Cardiac muscle cell (in vitro differentiated cells and primary cell): Measurements from ENCODE around the gene IL32. TPM values are rescaled to one million over a fixed set of nuclear protein-coding genes. Genes with fewer than 3 reads are reported as not detected.

Experiments used
- DNase-seq, 2 donors: peaks; one replicate each; pipeline versions ENCODE4 v3.0.0 to v3.0.0-alpha.2; 2010 to 2017; ENCODE audit warnings: low read depth in 1 of 2, low spot score in 1 of 2
- H3K27ac ChIP-seq: fragments of 200-600 bp; sonication (generic); 2 replicates; pipeline ENCODE4 v1.5.1; 2016
- H3K27me3 ChIP-seq: fragments of 200-600 bp; sonication (generic); 2 replicates; pipeline ENCODE4 v1.6.0; 2016; ENCODE audit warnings: control low read depth
- H3K36me3 ChIP-seq: fragments of 200-600 bp; sonication (generic); 2 replicates; pipeline ENCODE4 v1.5.1; 2016; ENCODE audit warnings: control low read depth
- H3K4me1 ChIP-seq: fragments of 200-600 bp; sonication (generic); 2 replicates; pipeline ENCODE4 v1.8.1; 2017; ENCODE audit warnings: low read depth, mild to moderate bottlenecking, mixed run types
- H3K4me3 ChIP-seq: fragments of 200-600 bp; sonication (generic); 2 replicates; pipeline ENCODE4 v1.5.1; 2016; ENCODE audit warnings: mild to moderate bottlenecking
- H3K9me3 ChIP-seq: fragments of 200-600 bp; sonication (generic); 2 replicates; pipeline ENCODE4 v1.5.1; 2017; ENCODE audit warnings: low read depth, mild to moderate bottlenecking, control low read depth
- polyA plus RNA-seq: library from polyadenylated mRNA; unstranded; fragments of >200 nt; fragmentation: Nextera tagmentation; extraction: Ambion mirVana; gene quantifications from 2 replicates; pipeline ENCODE4 v1.2.1, GENCODE V29; 2016
- total RNA-seq: library from RNA; depleted of rRNA; stranded (reverse); fragments of >200 nt; gene quantifications from 2 replicates; pipeline ENCODE4 v1.2.3, GENCODE V29; 2016
- TF ChIP-seq, protein P1 (sequence below): IDR thresholded peaks from 2 replicates; pipeline ENCODE4 v1.5.1; 2012; ENCODE audit warnings: low read depth, mild to moderate bottlenecking, low read length

Gene IL32
- total and polyA plus RNA-seq, 2 experiments from 2014 or later = 0.35 to 0.66 TPM

GRCh38 chr16:3020247-3020603, 45.2 kb upstream of the IL32 start, which contains the start of gene TNFRSF12A:
TSS of gene TNFRSF12A (plus strand) at chr16:3020368. CDS start at chr16:3020398, 30 bp downstream.
- peak within 1 kb of the TSS; percentile 97 for H3K27ac ChIP-seq

DNA sequence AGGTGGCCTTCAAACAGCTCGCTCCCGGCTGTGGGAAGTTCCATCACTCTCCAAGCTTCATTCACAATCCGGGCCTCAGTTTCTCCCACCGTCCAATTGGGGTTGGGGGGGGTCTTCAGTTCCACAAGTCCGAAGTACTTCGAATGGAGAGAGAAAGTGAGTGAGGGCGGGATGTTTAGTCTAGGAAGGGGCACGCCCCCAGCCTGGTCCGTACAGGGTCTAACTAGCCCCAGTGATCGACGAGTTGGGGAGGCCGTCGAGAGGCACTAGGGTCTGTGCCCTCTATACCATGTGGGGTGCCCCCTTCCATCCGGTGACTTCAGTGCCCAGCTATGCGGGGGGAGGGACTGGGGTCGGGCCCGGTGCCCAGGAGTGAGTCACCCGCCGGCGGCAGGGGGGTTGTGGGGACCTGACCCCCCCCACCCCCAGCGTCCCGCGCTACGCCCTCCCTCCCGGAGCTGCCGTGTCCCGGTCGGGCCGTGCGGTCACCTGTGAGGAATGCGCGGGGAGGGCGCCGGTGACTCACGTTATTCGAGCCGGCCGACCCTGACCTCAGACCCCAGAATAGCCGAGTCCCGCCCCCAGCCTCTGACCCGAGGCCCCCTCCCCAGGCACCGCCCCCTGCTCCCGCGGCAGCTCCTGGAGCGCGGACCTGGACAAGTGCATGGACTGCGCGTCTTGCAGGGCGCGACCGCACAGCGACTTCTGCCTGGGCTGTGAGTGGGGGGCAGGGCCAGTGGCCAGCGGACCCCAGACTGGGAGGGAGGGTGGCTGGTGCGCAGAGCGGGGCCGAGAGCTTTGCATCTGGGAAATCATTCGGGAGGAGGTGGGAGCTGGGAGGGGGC, 44.6 kb upstream of the IL32 start:
- Histone ChIP-seq H3K4me1 (peaks cover 22% of the 10 kb centered on the region), H3K27me3 (no peaks in the 10 kb centered on the region), H3K27ac (peak overlapping the region; percentile 97), H3K9me3 (no peaks in the 10 kb centered on the region), H3K4me3 (peak overlapping the region; percentile 74), H3K36me3 (no peaks in the 10 kb centered on the region)
- DNase-seq = peak; percentile 86 to 92
- TF ChIP-seq, protein P1, sequence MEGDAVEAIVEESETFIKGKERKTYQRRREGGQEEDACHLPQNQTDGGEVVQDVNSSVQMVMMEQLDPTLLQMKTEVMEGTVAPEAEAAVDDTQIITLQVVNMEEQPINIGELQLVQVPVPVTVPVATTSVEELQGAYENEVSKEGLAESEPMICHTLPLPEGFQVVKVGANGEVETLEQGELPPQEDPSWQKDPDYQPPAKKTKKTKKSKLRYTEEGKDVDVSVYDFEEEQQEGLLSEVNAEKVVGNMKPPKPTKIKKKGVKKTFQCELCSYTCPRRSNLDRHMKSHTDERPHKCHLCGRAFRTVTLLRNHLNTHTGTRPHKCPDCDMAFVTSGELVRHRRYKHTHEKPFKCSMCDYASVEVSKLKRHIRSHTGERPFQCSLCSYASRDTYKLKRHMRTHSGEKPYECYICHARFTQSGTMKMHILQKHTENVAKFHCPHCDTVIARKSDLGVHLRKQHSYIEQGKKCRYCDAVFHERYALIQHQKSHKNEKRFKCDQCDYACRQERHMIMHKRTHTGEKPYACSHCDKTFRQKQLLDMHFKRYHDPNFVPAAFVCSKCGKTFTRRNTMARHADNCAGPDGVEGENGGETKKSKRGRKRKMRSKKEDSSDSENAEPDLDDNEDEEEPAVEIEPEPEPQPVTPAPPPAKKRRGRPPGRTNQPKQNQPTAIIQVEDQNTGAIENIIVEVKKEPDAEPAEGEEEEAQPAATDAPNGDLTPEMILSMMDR = no peak

More at GRCh38 chr16:3020247-3020603, 45.2 kb upstream of the IL32 start, which contains the start of gene TNFRSF12A:
- TF ChIP-seq, protein P1 = no peak
- Histone ChIP-seq H3K4me3 (peak within 1 kb of the TSS; percentile 74), H3K27me3 (no peaks in the 10 kb centered on the region), H3K36me3 (no peaks in the 10 kb centered on the region), H3K9me3 (no peaks in the 10 kb centered on the region), H3K4me1 (peaks cover 22% of the 10 kb centered on the region)
- DNase-seq = peak; percentile 80 to 92

- Histone ChIP-seq H3K27me3 (no peaks in the 10 kb centered on the region), H3K36me3 (peaks cover 7% of the 10 kb centered on the region), H3K4me1 (peaks cover 22% of the 10 kb centered on the region), H3K27ac (peak overlapping the region; percentile 97), H3K4me3 (peak overlapping the region; percentile 74), H3K9me3 (no peaks in the 10 kb centered on the region)
- DNase-seq = peak; percentile 89 to 92
- TF ChIP-seq, protein P1 = peak; percentile 38
Measured at GRCh38 chr16:3021449-3022207, 43.8 kb upstream of the IL32 start.

GRCh38 chr16:3022208-3022683, 43.2 kb upstream of the IL32 start:
- DNase-seq = peak; percentile 76 to 97
- H3K4me3 ChIP-seq = peak overlapping the region; percentile 74
- no peaks in the 10 kb centered on the region for H3K27me3 ChIP-seq

More at GRCh38 chr16:3022208-3022683, 43.2 kb upstream of the IL32 start:
- TF ChIP-seq, protein P1 = no peak
- Histone ChIP-seq H3K36me3 (peaks cover 13% of the 10 kb centered on the region), H3K4me1 (peaks cover 22% of the 10 kb centered on the region), H3K9me3 (no peaks in the 10 kb centered on the region), H3K27ac (peak overlapping the region; percentile 97)
